Neural cell (in vitro differentiated cells): ENCODE data around the gene CFB. TPM values are rescaled to one million over a fixed set of nuclear protein-coding genes. Genes with fewer than 3 reads are reported as not detected.

Experiments
- H2AFZ ChIP-seq: fragments of 200-600, 300-800 bp; sonication (generic), shearing (Covaris generic); 2 replicates; pipeline ENCODE4 v1.6.0; 2014; ENCODE audit warnings: low read depth, mild to moderate bottlenecking, antibody characterized with exemption, low read length, moderate library complexity
- H3F3A ChIP-seq: fragments of 200-600 bp; shearing (Covaris generic); 2 replicates; pipeline ENCODE4 v1.6.1; 2016; ENCODE audit warnings: mild to moderate bottlenecking, moderate library complexity, mixed read lengths, antibody characterized with exemption, low read length; ENCODE audit not compliant: insufficient read depth, poor library complexity, severe bottlenecking
- H3K27ac ChIP-seq: fragments of 200-600, 300-800 bp; sonication (generic), shearing (Covaris generic); 2 replicates; pipeline ENCODE4 v1.5.1; 2014; ENCODE audit warnings: mild to moderate bottlenecking, low read length, moderate library complexity
- H3K27me3 ChIP-seq: fragments of 300-800, 200-600 bp; sonication (generic), shearing (Covaris generic); 2 replicates; pipeline ENCODE4 v1.6.0; 2014; ENCODE audit warnings: mild to moderate bottlenecking, low read depth, low read length, moderate library complexity; ENCODE audit not compliant: insufficient read depth
- H3K36me3 ChIP-seq: fragments of 300-800, 200-600 bp; sonication (generic), shearing (Covaris generic); 2 replicates; pipeline ENCODE4 v1.5.1; 2014; ENCODE audit warnings: mild to moderate bottlenecking, antibody characterized with exemption, low read length, moderate library complexity; ENCODE audit not compliant: insufficient read depth
- H3K4me2 ChIP-seq: fragments of 300-800, 200-600 bp; sonication (generic), shearing (Covaris generic); 2 replicates; pipeline ENCODE4 v1.6.0; 2014; ENCODE audit warnings: mild to moderate bottlenecking, low read length
- H3K4me3 ChIP-seq: fragments of 300-800, 200-600 bp; sonication (generic), shearing (Covaris generic); 2 replicates; pipeline ENCODE4 v1.5.1; 2014; ENCODE audit warnings: mild to moderate bottlenecking, low read length, moderate library complexity
- H3K79me2 ChIP-seq: fragments of 200-600 bp; shearing (Covaris generic); replicated peaks from 2 replicates; pipeline ENCODE4 v1.6.0; 2014; ENCODE audit warnings: mild to moderate bottlenecking, low read length, moderate library complexity; ENCODE audit not compliant: insufficient read depth
- H3K9ac ChIP-seq: fragments of 300-800, 200-600 bp; sonication (generic), shearing (Covaris generic); 2 replicates; pipeline ENCODE4 v1.6.1; 2016; ENCODE audit warnings: mild to moderate bottlenecking, low read length, mixed read lengths
- H3K9me2 ChIP-seq: fragments of 200-600 bp; shearing (Covaris generic); 2 replicates; pipeline ENCODE4 v1.6.1; 2016; ENCODE audit warnings: mild to moderate bottlenecking, low read length, mixed read lengths; ENCODE audit not compliant: insufficient read depth
- H3K9me3 ChIP-seq: fragments of 200-600, 300-800 bp; sonication (generic), shearing (Covaris generic); 2 replicates; pipeline ENCODE4 v1.6.1; 2016; ENCODE audit warnings: mild to moderate bottlenecking, mixed run types, low read length, moderate library complexity, mixed read lengths
- H4K20me1 ChIP-seq: fragments of 200-600 bp; shearing (Covaris generic); 2 replicates; pipeline ENCODE4 v1.6.1; 2016; ENCODE audit warnings: mild to moderate bottlenecking, mixed run types; ENCODE audit not compliant: insufficient read depth
- EP300 ChIP-seq: fragments of 450-650 bp; conservative IDR thresholded peaks from 2 replicates; pipeline ENCODE4 v1.6.1; 2014; ENCODE audit warnings: antibody characterized with exemption, mild to moderate bottlenecking, moderate library complexity; ENCODE audit not compliant: poor library complexity, severe bottlenecking
- EZH2 ChIP-seq: fragments of 200-600, 300-800 bp; shearing (Covaris generic), sonication (generic); IDR thresholded peaks from 2 replicates; pipeline ENCODE4 v1.6.1; 2014; ENCODE audit warnings: antibody characterized with exemption, low read length, borderline replicate concordance, mild to moderate bottlenecking; ENCODE audit not compliant: insufficient read depth, poor library complexity, severe bottlenecking
- MXI1 ChIP-seq: fragments of 450-650 bp; conservative IDR thresholded peaks from 2 replicates; pipeline ENCODE4 v1.6.1; 2014; ENCODE audit warnings: antibody characterized with exemption, mild to moderate bottlenecking; ENCODE audit not compliant: poor library complexity, severe bottlenecking
- POLR2AphosphoS5 ChIP-seq: IDR thresholded peaks from 2 replicates; pipeline ENCODE4 v1.6.1; 2012
- REST ChIP-seq: IDR thresholded peaks from 2 replicates; pipeline ENCODE4 v1.6.1; 2012; ENCODE audit warnings: borderline replicate concordance
- SMC3 ChIP-seq: fragments of 450-650 bp; conservative IDR thresholded peaks from 2 replicates; pipeline ENCODE4 v1.6.1; 2014; ENCODE audit warnings: antibody characterized with exemption, mild to moderate bottlenecking, moderate library complexity; ENCODE audit not compliant: poor library complexity
- TAF1 ChIP-seq: IDR thresholded peaks from 2 replicates; pipeline ENCODE4 v1.6.1; 2012; ENCODE audit warnings: low read depth
- polyA plus RNA-seq: library from polyadenylated mRNA; depleted of rRNA; stranded (reverse); fragments of >200 nt; gene quantifications from 2 replicates; pipeline ENCODE4 v1.2.3, GENCODE V29; 2014

CFB gene
- polyA plus RNA-seq, 1 donor from 2014 or later: 0.97 TPM

- Histone ChIP-seq H2AFZ (no peak overlapping the region), H3K4me2 (no peak overlapping the region), H3F3A (no peaks in the 10 kb centered on the region), H3K36me3 (no peaks in the 10 kb centered on the region), H3K9me2 (no peaks in the 10 kb centered on the region), H3K9ac (no peak overlapping the region), H3K27ac (no peak overlapping the region), H4K20me1 (no peaks in the 10 kb centered on the region), H3K9me3 (no peaks in the 10 kb centered on the region), H3K27me3 (no peaks in the 10 kb centered on the region), H3K4me3 (no peak overlapping the region), H3K79me2 (no peaks in the 10 kb centered on the region)
- no peak for TF ChIP-seq REST
- no peak for TF ChIP-seq EZH2
Observed at GRCh38 chr6:31947864-31948263, 2.0 kb downstream of the CFB start.

- no peak overlapping the region for H2AFZ ChIP-seq
- H3F3A ChIP-seq: no peaks in the 10 kb centered on the region
- H3K4me2 ChIP-seq: no peak overlapping the region
- no peak for TF ChIP-seq SMC3
- TF ChIP-seq TAF1: no peak
- no peak for TF ChIP-seq REST
- no peak for TF ChIP-seq POLR2AphosphoS5
- TF ChIP-seq MXI1: no peak
- H3K27me3 ChIP-seq: no peaks in the 10 kb centered on the region
- H3K9me2 ChIP-seq: no peaks in the 10 kb centered on the region
- H4K20me1 ChIP-seq: no peaks in the 10 kb centered on the region
- no peak overlapping the region for H3K27ac ChIP-seq
- no peak overlapping the region for H3K4me3 ChIP-seq
- H3K9me3 ChIP-seq: no peaks in the 10 kb centered on the region
- H3K36me3 ChIP-seq: no peaks in the 10 kb centered on the region
- H3K79me2 ChIP-seq: no peaks in the 10 kb centered on the region
- no peak overlapping the region for H3K9ac ChIP-seq
Observed at GRCh38 chr6:31948306-31948705, 2.4 kb downstream of the CFB start.

GRCh38 chr6:31948753-31949413, 3.0 kb downstream of the CFB start:
- H2AFZ ChIP-seq: no peak overlapping the region
- no peaks in the 10 kb centered on the region for H3K9me2 ChIP-seq
- TF ChIP-seq MXI1 (no peak), POLR2AphosphoS5 (no peak), EP300 (no peak), EZH2 (no peak)
- no peaks in the 10 kb centered on the region for H3K36me3 ChIP-seq
- H4K20me1 ChIP-seq: no peaks in the 10 kb centered on the region
- no peaks in the 10 kb centered on the region for H3F3A ChIP-seq
- H3K27ac ChIP-seq: no peak overlapping the region
- H3K4me2 ChIP-seq: no peak overlapping the region
- H3K9me3 ChIP-seq: no peaks in the 10 kb centered on the region
- no peak overlapping the region for H3K4me3 ChIP-seq
- H3K9ac ChIP-seq: no peak overlapping the region
- H3K27me3 ChIP-seq: no peaks in the 10 kb centered on the region
- no peaks in the 10 kb centered on the region for H3K79me2 ChIP-seq
